GM21786 (cell line): ENCODE data around the gene ALDH3B2.
"Not testable (repeated sequence)": the region's sequence is repeated elsewhere in the genome, so short reads cannot be mapped to it uniquely, and the experiment has no call there.

ENCODE experiments used
- ATAC-seq: cut with Tn5 transposase; IDR thresholded peaks from one replicate; pipeline ENCODE4 v1.9.1; 2021; ENCODE audit not compliant: unreplicated experiment

Gene ALDH3B2

DNA sequence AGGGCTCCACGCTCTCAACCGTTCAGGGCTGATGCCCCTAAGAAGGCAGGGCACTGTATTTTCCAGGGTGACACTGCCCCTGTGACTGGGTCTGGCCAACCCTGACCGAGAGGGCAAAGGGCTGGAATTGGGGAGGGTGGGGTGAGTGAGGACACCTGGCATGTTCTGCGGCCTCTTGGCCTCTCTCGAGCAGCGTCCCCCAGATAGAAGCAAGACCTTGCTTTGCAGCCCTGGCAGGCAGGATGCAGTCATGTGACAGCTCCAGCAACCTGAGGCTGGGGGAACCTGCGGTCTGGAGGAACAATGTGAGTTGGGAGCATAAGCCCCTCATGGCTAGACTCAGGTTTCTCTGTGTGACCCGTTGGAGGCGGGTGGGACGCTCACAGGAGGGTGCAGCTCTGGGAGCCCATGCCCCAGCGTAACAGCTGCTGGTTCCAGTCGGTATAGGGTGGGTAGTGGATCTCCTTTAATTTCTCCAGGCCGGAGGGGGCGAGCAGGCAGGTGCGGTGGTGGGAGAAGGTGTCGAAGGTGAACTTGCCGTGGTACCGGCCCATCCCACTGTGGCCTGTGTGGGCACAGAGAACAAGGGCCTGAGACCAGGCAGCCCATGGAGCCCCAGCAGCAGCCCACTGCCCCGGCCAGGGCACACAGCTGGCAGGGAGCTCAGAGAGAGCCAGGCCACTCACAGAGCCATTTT, 11.4 kb downstream of the ALDH3B2 start:
- no peak for ATAC-seq

DNA sequence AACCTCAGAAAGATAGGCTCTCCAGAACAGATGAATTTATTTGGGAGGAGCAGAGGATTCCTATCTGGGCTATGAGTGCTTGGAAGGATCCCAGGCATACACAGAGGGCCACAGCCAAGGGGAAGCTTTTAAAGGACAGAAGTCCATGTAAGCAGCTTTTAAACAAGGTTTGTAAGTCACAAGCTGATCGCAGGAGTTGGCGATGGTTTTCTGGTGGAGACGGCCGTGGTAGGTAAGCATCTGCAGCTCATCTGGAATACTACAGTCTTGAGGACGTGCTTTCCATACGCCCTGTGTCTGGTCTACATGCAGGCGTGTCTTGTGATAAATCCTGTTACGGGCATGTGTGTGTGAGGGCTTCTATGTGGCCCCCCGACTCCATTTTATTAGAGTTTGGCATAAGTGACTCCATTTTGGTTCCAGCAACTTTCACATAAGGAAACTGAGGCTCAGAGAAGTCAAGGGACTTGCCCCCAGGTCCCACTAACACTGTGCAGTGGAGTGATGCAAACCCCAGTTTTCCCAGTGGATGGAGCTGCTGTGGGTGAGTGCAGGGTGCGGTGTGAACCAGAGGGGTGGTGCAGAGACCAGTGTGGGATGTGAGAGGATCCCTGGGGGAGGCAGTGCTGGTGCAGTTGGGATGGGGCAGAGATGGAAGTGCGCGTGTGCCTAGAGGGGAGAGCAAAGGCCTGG, 12.1 kb downstream of the ALDH3B2 start:
- ATAC-seq, result no peak

DNA sequence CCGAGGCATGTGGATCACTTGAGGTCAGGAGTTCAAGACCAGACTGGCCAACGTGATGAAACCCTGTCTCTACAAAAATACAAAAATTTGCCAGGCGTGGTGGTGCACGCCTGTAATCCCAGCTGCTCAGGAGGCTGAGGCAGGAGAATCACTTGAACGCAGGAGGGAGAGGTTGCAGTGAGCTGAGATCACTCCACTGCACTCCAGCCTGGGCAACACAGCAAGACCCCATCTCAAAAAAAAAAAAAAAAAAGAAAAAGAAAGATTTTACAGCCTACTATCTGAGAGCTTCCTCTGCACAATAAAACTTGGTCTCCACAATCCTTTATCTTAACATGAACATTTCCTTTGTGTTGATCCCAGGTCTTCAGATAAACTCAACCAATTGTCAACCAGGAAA, 13.7 kb downstream of the ALDH3B2 start:
- ATAC-seq, result not testable (repeated sequence)

DNA sequence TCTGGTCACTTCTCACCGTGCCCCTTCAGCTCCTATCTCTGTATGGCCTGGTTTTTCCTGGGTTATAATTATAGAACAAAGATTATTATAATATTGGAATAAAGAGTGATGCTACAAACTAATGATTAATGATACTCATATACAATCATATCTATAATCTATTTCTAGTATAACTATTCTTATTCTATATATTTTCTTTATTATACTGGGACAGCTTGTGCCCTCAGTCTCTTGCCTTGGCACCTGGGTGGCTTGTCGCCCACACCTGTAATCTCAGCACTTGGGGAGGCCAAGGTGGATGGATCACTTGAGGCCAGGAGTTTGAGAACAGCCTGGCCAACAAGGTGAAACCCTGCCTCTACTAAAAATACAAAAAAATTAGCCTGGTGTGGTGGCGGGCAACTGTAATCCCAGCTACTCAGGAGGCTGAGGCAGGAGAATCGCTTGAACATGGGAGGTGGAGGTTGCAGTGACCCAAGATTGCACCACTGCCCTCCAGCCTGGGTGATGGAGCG, 14.7 kb downstream of the ALDH3B2 start:
- not testable (repeated sequence) for ATAC-seq

DNA sequence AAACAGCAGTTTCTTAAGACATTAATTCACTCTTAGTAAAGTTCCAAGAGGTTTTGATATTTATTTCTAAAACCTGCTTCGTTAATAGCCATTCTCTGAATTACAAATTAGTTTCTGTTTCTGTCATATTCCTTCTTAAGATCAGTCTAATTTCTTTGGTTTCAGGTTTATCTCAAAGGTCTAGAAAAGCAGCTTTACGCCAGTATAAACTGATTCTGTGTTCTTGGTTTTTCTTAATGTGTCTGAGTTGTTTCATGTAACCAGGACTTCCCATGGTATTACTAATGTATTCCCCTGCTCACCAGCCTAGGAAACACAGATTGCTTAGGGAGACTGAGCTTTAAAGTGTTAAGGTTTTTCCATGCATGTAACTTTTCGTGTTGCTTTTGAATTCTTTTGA, 17.1 kb downstream of the ALDH3B2 start:
- ATAC-seq, result no peak

DNA sequence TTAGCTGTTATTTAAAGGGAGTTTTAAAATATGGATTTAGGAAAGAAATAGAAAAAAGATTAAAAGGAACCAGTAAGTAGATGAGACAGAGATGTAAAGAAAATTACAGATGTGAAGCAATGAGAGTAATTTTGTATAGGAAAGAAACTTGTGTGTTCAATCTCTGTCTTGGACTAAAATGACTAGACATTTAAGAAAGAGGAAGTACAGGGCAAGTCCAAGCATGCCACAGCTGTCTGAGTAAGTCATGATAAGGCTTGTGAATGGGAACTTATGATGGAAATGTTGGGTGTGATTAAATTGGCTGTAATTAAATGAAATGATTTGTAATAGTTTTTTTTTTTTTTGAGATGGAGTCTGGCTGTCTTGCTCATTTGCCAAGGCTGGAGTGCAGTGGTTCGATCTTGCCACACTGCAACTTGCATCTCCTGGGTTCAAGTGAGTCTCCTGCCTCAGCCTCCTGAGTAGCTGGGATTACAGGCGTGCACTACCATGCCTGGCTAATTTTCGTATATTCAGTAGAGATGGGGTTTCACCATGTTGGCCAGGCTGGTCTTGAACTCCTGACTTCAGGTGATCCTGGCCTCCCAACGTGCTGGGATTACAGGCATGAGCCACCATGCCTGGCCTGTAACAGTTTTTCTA, 18.0 kb downstream of the ALDH3B2 start:
- no peak for ATAC-seq

DNA sequence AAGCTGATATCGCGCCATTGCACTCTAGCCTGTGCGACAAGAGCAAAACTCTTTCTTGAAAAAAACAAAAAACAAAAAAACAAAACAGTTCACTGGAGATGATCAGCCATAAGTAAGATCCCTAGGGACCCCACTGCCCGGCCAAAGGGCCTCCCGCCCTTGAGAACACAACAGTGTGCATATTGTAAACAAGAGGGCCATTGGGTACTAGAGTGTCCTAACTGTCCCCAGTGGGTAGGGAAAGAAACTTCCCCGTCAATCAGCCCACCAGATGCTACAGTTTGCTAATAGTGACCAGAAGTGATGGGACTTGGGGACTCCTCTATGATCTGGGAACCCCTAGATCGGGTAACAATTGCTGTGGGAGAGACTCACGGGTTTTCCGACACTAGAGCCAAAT, 20.2 kb downstream of the ALDH3B2 start:
- no peak for ATAC-seq

DNA sequence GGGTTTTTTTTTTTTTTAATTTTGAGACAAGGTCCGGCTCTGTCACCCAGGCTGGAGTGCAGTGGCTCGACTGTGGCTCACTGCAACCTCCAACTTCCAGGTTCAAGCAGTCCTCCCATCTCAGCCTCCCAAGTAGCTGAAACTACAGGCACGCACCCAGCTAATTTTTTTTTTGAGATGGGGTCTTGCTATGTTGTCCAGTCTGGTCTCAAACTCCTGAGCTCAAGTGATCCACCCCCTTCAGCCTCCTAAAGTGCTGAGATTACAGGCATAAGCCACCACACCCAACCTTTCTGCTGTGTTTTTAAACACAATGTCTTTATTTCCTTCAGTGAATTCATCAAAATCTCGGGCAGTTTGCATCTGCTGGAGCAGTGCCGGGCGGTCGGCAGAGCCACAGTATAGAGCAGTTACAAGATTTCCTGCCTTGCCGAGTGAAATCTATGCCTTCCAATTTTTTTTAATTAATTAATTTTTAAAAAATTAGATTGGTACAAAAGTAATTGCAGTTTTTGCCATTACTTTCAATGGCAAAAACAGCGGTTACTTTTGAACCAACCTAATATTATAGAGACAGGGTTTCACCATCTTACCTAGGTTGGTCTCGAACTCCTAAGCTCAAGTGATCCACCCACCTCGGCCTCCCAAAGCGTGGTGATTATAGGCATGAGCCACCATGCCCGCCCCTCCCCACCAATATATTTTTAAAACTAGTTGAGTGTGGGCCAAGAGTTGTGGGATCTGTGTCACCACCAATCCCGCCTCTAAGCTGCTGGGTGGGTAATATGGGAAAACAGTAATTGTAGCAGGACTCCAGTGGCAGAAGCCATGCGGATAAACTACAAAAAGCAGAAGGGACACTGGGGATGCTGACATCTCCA, 21.2 kb downstream of the ALDH3B2 start:
- no peak for ATAC-seq

DNA sequence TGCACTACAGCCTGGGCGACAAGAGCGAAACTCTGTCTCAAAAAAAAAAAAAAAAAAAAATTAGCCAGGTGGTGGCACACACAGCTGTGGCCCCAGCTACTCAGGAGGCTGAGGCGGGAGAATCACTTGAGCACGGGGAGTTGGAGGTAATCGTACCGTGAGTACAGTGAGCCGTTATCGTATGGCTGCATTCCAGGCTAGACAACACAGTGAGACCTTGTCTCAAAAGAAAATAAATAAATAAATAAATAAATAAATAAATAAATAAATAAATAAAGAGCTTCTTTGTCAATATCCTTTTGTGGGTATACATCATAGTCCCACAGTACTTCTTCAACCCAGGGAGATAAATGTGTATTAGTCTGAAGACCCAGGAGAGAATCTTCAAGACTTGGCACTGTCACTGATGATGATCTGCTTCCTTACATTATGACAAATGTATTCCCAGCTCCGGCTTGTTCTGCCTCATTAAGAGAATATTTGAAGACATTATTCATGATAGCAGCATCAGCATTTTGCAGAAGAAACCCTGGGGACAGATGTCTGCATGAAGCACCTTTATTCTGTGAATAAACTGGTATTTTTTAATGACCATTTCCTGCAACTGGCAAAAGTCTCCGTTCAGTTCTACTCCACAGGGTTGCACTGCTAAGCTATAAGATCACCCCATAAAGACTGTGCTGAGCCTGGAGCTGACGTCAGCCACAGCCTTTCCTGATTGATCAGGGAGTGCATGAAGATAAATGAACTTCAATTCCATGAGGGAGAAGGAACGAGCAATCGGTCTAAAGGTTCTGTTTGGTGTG, 22.2 kb downstream of the ALDH3B2 start:
- no peak for ATAC-seq

DNA sequence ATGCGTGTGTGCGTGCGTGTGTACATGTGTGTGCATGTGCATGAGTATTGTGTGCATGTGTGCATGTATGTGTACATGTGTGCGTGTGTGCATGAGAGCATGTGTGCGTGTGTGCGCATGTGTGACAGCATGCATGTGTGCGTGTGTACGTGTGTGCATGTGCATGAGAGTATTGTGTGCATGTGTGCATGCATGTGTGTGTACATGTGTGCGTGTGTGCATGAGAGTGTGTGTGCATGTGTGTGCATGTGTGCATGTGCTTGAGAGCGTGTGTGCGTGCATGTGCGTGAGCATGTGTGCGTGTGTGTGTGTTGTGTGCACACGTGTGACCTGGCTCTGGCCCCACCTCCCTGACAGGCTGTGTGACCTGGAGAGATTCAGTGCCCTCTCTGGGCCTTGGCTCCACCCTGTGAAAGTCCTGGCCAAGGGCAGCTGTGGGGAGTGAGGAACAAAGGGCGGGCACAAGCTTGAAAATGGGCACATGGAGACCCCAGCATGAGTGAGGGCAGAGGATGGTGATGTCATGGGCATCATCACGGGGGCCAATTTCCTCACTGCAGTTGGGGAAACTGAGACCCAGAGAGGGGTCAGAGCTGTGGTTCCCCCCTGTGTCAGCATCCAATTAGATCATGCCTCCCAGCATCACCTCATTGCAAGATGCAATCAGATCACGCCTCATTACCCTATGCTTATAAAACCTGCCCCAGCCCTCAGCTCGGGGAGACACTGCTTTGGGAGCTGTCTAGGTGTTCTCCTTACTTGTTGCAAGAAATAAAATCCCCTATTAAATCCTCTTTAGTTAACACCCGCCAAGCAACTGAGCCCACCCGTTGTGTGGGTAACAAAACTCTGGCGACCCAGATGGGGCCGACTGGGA, 24.6 kb downstream of the ALDH3B2 start:
- no peak for ATAC-seq

DNA sequence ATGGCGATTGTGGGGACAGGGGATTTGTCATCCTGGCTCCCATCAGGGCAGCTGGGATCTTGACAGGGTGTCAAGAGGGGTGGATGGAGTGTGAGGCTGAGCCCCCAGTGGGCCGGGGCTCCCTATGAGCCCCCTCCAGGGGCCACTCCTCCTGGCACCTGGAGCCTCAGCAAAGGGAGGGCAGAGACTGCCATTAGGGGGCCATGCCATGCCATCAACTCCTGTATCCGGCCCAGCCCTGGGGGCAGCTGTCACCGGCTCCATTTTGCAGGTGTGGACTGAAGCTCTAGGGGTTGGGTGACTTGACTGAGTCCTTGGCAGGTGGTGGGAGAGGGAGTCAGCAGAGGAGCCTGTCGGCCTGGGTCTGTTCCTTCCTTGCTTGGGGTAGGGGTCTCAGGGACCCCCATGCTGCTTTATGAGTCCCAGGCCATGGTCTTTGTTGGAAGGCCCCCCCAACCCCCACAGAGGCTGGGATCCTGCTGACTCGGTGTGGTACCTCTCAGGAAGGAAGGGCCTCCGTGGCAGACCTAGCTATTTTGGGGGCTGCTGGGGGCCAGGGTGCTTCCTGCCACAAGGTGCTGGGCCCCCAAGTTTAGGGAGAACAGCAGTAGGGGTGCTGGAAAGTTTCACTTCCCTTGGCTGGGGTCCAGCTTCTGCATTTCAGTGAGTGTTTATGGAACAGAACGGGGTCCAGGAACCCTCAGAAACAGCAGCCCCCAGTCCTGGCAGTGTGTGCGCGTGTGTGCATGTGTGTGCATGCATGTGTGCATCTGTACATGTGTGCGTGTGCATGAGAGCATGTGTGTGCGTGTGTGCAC, 25.4 kb downstream of the ALDH3B2 start:
- peak; percentile 7 for ATAC-seq

DNA sequence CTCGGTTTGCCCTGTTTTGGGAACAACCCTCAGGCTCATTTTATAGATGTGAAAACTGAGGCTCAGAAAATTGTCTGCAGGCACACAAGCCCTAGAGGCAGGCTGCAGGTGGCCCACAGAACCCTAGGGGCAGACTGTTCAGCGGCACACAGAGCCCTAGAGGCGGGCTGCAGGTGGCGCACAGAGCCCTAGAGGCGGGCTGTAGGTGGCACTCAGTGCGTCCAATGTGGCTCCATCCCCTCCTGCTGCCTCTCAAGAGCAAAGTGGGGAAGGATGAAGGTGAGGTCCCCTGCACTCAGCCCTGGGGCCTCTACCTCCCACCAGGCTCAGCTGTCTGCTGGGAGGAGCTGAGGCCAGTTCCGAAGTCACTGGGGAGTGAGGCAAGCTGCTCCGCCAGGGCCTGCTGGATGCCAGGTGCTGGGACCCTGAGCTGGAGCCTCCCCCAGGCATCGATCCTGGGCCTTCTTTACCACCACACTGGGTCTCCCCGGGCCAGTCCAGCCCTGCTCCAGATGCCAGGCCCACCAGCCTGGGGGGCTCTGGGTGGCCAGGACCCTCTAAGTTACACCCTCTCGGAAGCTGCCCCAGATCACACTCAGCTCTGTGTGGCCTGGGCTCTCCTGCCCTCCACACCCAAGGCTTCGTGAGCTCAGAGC, 26.2 kb downstream of the ALDH3B2 start:
- ATAC-seq, result peak; percentile 55

DNA sequence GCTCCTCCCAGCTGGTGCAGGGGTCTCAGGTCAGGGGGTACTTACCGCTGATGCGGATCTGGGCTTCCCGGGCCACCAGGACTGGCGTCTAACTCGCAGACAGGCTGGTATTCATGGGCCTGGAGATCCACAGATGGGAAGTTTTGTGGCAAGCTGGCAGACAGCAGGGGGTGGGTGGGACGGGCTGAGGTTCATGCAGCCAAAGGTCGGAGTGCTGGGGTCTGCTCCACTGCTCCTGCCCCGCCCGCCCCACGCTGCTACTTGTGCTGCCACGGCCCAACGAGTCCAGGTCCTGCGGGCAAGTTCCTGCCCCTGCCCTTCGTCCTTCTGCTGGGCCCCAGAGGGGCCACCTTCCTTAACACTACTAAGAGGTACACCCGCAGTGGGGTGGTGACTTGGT, 27.0 kb downstream of the ALDH3B2 start:
- no peak for ATAC-seq

DNA sequence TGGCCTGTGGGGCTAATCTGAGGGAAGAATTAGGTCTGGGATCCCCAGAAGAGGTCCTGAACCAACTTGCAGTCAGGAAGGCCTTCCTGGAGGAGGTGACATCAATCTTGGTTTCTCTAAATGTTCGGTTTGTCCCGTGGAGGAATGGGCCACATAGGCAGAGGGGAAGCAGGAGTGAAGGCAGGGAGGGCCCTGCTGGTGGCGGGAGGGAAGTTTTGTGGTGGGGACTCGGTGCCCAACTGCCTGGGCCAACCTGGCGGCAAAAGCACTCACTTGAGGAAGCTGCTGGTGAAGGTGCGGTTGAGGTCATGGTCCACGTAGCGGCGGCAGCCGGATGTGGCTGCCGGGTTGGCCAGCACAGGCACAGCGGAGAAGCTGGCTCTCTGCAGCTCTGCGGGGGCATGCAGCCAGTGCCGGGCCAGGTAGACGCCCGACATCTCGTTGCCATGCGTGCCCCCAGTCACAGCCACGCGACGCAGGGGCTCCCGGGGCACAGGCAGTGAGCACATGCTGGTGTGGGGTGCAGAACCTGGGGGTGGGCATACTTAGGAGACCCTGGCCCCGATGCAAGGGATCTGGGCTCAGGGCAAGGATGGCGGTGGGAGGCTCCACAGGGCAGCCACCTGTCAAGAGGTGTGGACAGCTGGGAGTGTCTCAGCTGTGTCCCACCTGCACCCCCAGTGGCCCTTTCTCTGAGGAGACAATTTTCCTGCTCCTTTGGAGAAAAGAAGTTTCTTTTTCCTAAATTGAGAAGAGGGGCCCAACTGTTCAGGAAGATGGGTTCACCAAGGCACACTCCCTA, 27.7 kb downstream of the ALDH3B2 start:
- peak; percentile 39 for ATAC-seq

DNA sequence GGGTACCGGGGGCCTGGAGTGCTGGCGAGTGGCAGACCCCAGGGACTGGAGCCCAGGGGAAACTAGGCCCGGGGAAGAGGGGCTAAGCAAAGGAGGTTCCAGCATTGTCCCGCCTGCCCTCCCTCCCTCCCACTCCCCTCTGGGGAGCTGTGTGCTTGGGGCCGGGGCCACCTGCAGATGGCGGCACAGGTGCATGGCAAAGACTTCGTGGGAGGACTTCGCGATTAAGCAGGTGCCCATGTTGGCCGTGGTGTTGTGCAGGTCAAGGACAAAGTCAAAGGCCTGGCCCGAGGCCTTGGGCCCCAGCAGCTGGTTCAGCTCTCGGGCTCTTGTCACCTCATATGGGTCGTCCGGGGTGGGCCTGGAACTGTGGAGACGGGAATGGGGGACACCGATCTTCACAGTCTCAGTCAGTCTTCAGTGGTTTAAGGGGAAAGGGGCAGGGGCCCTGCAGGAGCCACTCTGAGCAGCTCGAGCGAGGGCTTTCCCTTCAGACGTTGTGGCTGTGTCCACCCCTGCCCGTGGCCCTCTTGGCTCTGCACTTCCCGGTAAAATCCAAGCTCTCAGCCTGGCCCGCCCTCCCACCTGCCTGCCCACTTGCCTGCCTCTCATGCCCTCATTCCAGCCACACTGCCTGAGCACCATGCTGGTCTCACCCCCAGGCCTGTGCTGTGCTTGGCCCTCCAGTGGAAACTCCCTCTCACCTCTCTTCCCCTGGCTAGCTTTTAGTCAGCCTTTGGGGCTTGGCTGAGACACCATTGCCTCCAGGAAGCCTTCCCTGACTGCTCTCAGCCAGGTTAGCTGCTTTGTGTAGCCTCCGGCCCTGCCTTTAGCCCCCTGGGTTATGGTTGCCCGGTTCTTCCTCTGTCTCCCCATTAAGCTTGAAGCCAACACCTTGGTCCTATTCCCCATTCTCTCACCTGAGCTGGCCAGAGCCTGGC, 28.6 kb downstream of the ALDH3B2 start:
- no peak for ATAC-seq
